H9 (cell line): ENCODE results near the gene CCR2. TPM values are rescaled to one million over a fixed set of nuclear protein-coding genes. Genes with fewer than 3 reads are reported as not detected.
"Not testable (repeated sequence)": the region's sequence is repeated elsewhere in the genome, so short reads cannot be mapped to it uniquely, and the experiment has no call there.

ENCODE experiments used
- DNase-seq: peaks from one replicate; pipeline ENCODE4 v3.0.0-alpha.2; 2017
- H2AFZ ChIP-seq: one replicate; pipeline ENCODE4 v1.6.1; 2013; ENCODE audit warnings: mild to moderate bottlenecking, low read length, control low read depth, moderate library complexity
- H2AK5ac ChIP-seq: 2 replicates; pipeline ENCODE4 v1.6.1; 2013; ENCODE audit warnings: low read length, control low read depth, mixed read lengths; ENCODE audit not compliant: insufficient read length
- H2BK120ac ChIP-seq: one replicate; pipeline ENCODE4 v1.6.1; 2013; ENCODE audit warnings: low read depth, mild to moderate bottlenecking, low read length, control low read depth, inconsistent platforms; ENCODE audit not compliant: poor library complexity, severe bottlenecking
- H2BK12ac ChIP-seq: 2 replicates; pipeline ENCODE4 v1.6.1; 2013; ENCODE audit warnings: low read length, control low read depth, mixed read lengths, low read depth; ENCODE audit not compliant: insufficient read length
- H2BK15ac ChIP-seq: 2 replicates; pipeline ENCODE4 v1.6.1; 2013; ENCODE audit warnings: low read depth, low read length, control low read depth
- H2BK20ac ChIP-seq: one replicate; pipeline ENCODE4 v1.6.1; 2013; ENCODE audit warnings: low read depth, mild to moderate bottlenecking, low read length, control low read depth, inconsistent platforms; ENCODE audit not compliant: poor library complexity, severe bottlenecking
- H2BK5ac ChIP-seq: 2 replicates; pipeline ENCODE4 v1.6.1; 2013; ENCODE audit warnings: low read length, control low read depth, mixed read lengths; ENCODE audit not compliant: insufficient read length
- H3K14ac ChIP-seq: 2 replicates; pipeline ENCODE4 v1.6.1; 2013; ENCODE audit warnings: low read length, control low read depth; ENCODE audit not compliant: insufficient read depth
- H3K18ac ChIP-seq: 2 replicates; pipeline ENCODE4 v1.6.1; 2013; ENCODE audit warnings: low read depth, mild to moderate bottlenecking, mixed read lengths, low read length, control low read depth; ENCODE audit not compliant: insufficient read length
- H3K23ac ChIP-seq: 2 replicates; pipeline ENCODE4 v1.6.1; 2013; ENCODE audit warnings: low read length, control low read depth, mixed read lengths, low read depth; ENCODE audit not compliant: insufficient read length
- H3K23me2 ChIP-seq: 2 replicates; pipeline ENCODE4 v1.6.1; 2013; ENCODE audit warnings: low read depth, mild to moderate bottlenecking, mixed read lengths, low read length, control low read depth; ENCODE audit not compliant: insufficient read length, poor library complexity, severe bottlenecking
- H3K27ac ChIP-seq: 2 replicates; pipeline ENCODE4 v1.5.1; 2013; ENCODE audit warnings: low read length, control low read depth, mixed read lengths, low read depth; ENCODE audit not compliant: insufficient read length
- H3K27me3 ChIP-seq: 2 replicates; pipeline ENCODE4 v1.6.1; 2013; ENCODE audit warnings: low read length, control low read depth, inconsistent platforms; ENCODE audit not compliant: insufficient read depth
- H3K4ac ChIP-seq: 2 replicates; pipeline ENCODE4 v1.6.1; 2013; ENCODE audit warnings: low read depth, mild to moderate bottlenecking, control low read depth, inconsistent platforms, low read length, moderate library complexity
- H3K4me1 ChIP-seq: 2 replicates; pipeline ENCODE4 v1.6.1; 2013; ENCODE audit warnings: low read length, control low read depth, inconsistent platforms; ENCODE audit not compliant: insufficient read depth
- H3K4me2 ChIP-seq: 2 replicates; pipeline ENCODE4 v1.6.1; 2013; ENCODE audit warnings: low read length, control low read depth, mixed read lengths; ENCODE audit not compliant: insufficient read length, insufficient read depth
- H3K56ac ChIP-seq: 2 replicates; pipeline ENCODE4 v1.6.1; 2013; ENCODE audit warnings: low read depth, mild to moderate bottlenecking, mixed read lengths, low read length, control low read depth; ENCODE audit not compliant: insufficient read length
- H3K79me1 ChIP-seq: 2 replicates; pipeline ENCODE4 v1.6.1; 2013; ENCODE audit warnings: low read depth, mild to moderate bottlenecking, moderate library complexity, low read length, control low read depth, inconsistent platforms; ENCODE audit not compliant: insufficient read depth, poor library complexity, severe bottlenecking
- H3K79me2 ChIP-seq: 2 replicates; pipeline ENCODE4 v1.6.1; 2013; ENCODE audit warnings: low read length, control low read depth, inconsistent platforms; ENCODE audit not compliant: insufficient read depth
- H3K9ac ChIP-seq: 2 replicates; pipeline ENCODE4 v1.6.1; 2013; ENCODE audit warnings: low read length, control low read depth, mixed read lengths; ENCODE audit not compliant: insufficient read length; ENCODE audit errors: extremely low read depth
- H3K9me3 ChIP-seq: one replicate; pipeline ENCODE4 v1.6.1; 2013; ENCODE audit warnings: low read depth, low read length, inconsistent platforms; ENCODE audit not compliant: control insufficient read depth
- H3T11ph ChIP-seq: one replicate; pipeline ENCODE4 v1.6.1; 2013; ENCODE audit warnings: mild to moderate bottlenecking, low read length, control low read depth, inconsistent platforms
- H4K20me1 ChIP-seq: one replicate; pipeline ENCODE4 v1.6.1; 2013; ENCODE audit not compliant: control insufficient read depth, insufficient read length, insufficient read depth
- H4K5ac ChIP-seq: 2 replicates; pipeline ENCODE4 v1.6.1; 2013; ENCODE audit warnings: low read depth, mild to moderate bottlenecking, mixed read lengths, low read length, control low read depth; ENCODE audit not compliant: insufficient read length
- H4K8ac ChIP-seq: replicated peaks from 2 replicates; pipeline ENCODE4 v1.6.1; 2013; ENCODE audit warnings: low read length, control low read depth, mixed read lengths, low read depth; ENCODE audit not compliant: insufficient read length
- H4K91ac ChIP-seq: 2 replicates; pipeline ENCODE4 v1.6.1; 2013; ENCODE audit warnings: low read depth, mild to moderate bottlenecking, moderate library complexity, mixed read lengths, low read length, control low read depth; ENCODE audit not compliant: insufficient read length
- H3K27ac Mint-ChIP-seq, 3 experiments: 2 replicates in 2 of 3; 3 replicates in 1 of 3; pipeline ENCODE4 v1.8.0; 2020 to 2021; ENCODE audit warnings: mixed read lengths in 3 of 3, mild to moderate bottlenecking in 1 of 3, moderate library complexity in 1 of 3
- H3K27me3 Mint-ChIP-seq: 2 replicates; pipeline ENCODE4 v1.8.0; 2021; ENCODE audit warnings: low read depth, mild to moderate bottlenecking, moderate library complexity, mixed read lengths
- H3K36me3 Mint-ChIP-seq, 3 experiments: 2 replicates in 2 of 3; 3 replicates in 1 of 3; pipeline ENCODE4 v1.8.0; 2020 to 2021; ENCODE audit warnings: low read depth in 3 of 3, mixed read lengths in 3 of 3; ENCODE audit not compliant: insufficient read depth in 1 of 3
- H3K4me1 Mint-ChIP-seq, 2 experiments: 2 replicates each; pipeline ENCODE4 v1.8.0; 2020; ENCODE audit warnings: mixed read lengths in 2 of 2
- H3K4me3 Mint-ChIP-seq, 2 experiments: 2 replicates in 1 of 2; 3 replicates in 1 of 2; pipeline ENCODE4 v1.8.0; 2020 to 2021; ENCODE audit warnings: mild to moderate bottlenecking in 2 of 2, mixed read lengths in 2 of 2, moderate library complexity in 1 of 2
- H3K9me3 Mint-ChIP-seq, 2 experiments: 2 replicates in 1 of 2; 3 replicates in 1 of 2; pipeline ENCODE4 v1.8.0; 2020; ENCODE audit warnings: mild to moderate bottlenecking in 2 of 2, mixed read lengths in 2 of 2, moderate library complexity in 1 of 2
- WGBS: extraction: QIAGEN DNeasy Blood & Tissue Kit; methylation state at CpG from one replicate; pipeline ENCODE4 v1.1.7; 2013; ENCODE audit warnings: missing lambda C conversion rate, low lambda C conversion rate, mixed read lengths; ENCODE audit not compliant: insufficient read length; ENCODE audit errors: extremely low coverage; 5-methylcytosine and 5-hydroxymethylcytosine counted together
- total RNA-seq: library from RNA; stranded (reverse); gene quantifications from 2 replicates; pipeline ENCODE4 v1.2.1, GENCODE V29; 2021
- TF ChIP-seq, protein P1 (sequence below): fragments of 200-600 bp; sonication (generic); conservative IDR thresholded peaks from 3 replicates; pipeline ENCODE4 v1.8.0; 2021; ENCODE audit warnings: antibody characterized with exemption, mild to moderate bottlenecking

CCR2 gene
- total RNA-seq, 1 experiment from 2014 or later, result not detected

DNA sequence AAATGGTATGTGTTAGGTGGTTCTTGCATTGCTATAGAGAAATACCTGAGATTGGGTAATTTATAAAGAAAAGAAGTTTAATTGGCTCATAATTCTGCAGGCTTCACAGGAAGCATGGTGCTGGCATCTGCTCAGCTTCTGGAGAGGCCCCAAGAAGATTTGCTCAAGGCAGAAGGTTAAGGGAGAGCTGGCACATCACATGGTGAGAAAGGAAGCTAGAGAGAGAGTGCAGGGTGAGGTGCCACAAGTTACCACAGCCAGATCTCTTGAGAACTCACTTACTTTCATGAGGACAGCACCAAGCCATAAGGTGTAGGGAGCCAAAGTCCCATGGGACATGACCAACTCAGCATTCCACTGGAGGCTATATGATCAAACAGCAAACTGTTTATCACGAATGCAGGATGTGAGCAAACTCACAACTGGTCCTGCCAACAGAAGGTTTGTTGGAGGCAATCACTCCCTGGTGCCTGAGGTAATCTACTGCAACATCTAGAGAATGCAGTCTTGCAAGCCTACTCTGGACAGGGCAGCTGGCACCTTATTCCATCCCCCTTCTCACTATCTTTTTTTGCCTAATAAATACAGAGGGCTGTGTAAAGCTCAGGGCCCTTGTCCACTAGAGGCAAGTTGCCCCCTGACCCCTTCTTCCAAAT is 28.1 kb upstream of the CCR2 start:
- H3K23me2 ChIP-seq, result no peaks in the 10 kb centered on the region
- H4K8ac ChIP-seq, result no peak overlapping the region
- H4K5ac ChIP-seq, result no peak overlapping the region
- H3K4me1 ChIP-seq, result no peaks in the 10 kb centered on the region
- no peak overlapping the region for H3K18ac ChIP-seq
- H2BK120ac ChIP-seq, result no peak overlapping the region
- no peak overlapping the region for H3K9ac ChIP-seq
- H3K27me3 Mint-ChIP-seq, result peaks cover 8% of the 10 kb centered on the region
- no peak overlapping the region for H2BK5ac ChIP-seq
- WGBS, result no CpG with 5 or more reads among the region's 1 CpG
- H3K79me2 ChIP-seq, result no peaks in the 10 kb centered on the region
- no peak overlapping the region for H3K23ac ChIP-seq
- no peaks in the 10 kb centered on the region for H3K4me1 Mint-ChIP-seq
- no peak overlapping the region for H3K14ac ChIP-seq
- no peak overlapping the region for H3K27ac Mint-ChIP-seq
- H3K27me3 ChIP-seq, result no peaks in the 10 kb centered on the region; the same call in 1 of the 2 replicates
- H2BK15ac ChIP-seq, result no peak overlapping the region
- no peak for DNase-seq
- H3K56ac ChIP-seq, result no peak overlapping the region
- no peak overlapping the region for H3T11ph ChIP-seq
- H3K79me1 ChIP-seq, result no peaks in the 10 kb centered on the region
- no peak overlapping the region for H3K4me2 ChIP-seq
- H3K36me3 Mint-ChIP-seq, result no peaks in the 10 kb centered on the region
- no peak overlapping the region for H4K91ac ChIP-seq
- no peak overlapping the region for H3K4ac ChIP-seq
- H2BK20ac ChIP-seq, result no peak overlapping the region
- peaks cover 0 to 3% of the 10 kb centered on the region in 2 experiments; a peak in 3 of 5 replicates for H3K9me3 Mint-ChIP-seq
- TF ChIP-seq, protein P1, sequence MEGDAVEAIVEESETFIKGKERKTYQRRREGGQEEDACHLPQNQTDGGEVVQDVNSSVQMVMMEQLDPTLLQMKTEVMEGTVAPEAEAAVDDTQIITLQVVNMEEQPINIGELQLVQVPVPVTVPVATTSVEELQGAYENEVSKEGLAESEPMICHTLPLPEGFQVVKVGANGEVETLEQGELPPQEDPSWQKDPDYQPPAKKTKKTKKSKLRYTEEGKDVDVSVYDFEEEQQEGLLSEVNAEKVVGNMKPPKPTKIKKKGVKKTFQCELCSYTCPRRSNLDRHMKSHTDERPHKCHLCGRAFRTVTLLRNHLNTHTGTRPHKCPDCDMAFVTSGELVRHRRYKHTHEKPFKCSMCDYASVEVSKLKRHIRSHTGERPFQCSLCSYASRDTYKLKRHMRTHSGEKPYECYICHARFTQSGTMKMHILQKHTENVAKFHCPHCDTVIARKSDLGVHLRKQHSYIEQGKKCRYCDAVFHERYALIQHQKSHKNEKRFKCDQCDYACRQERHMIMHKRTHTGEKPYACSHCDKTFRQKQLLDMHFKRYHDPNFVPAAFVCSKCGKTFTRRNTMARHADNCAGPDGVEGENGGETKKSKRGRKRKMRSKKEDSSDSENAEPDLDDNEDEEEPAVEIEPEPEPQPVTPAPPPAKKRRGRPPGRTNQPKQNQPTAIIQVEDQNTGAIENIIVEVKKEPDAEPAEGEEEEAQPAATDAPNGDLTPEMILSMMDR, result no peak
- H3K4me3 Mint-ChIP-seq, result no peak overlapping the region
- H3K27ac ChIP-seq, result no peak overlapping the region
- no peak overlapping the region for H2AFZ ChIP-seq
- H2AK5ac ChIP-seq, result no peak overlapping the region
- H3K9me3 ChIP-seq, result no peaks in the 10 kb centered on the region
- no peaks in the 10 kb centered on the region for H4K20me1 ChIP-seq
- no peak overlapping the region for H2BK12ac ChIP-seq

DNA sequence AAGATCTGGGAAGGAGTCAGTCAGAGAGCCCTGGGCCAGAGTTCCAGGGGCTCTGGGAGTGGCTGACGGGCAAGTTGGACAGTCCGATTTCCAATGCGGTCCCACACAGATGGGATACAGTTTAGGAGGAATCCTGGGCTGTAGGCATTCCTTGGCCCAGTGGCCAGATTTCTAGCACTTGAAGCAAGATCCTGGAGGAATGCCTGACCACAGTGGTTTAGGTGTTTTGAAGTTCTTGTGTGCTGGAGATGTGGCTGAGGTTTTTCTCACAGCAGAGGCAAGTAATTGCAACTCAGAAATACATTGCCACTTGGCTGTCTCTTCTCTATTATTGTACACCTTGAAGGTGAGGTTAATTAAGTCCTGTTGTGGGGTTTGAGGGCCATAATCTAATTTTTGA is 23.2 kb upstream of the CCR2 start:
- WGBS, result no CpG with 5 or more reads among the region's 3 CpGs
- not testable (repeated sequence) for H3T11ph ChIP-seq

More for the DNA sequence above, 23.2 kb upstream of the CCR2 start:
- not testable (repeated sequence) for H4K91ac ChIP-seq, H3K9ac ChIP-seq, H3K56ac ChIP-seq, H3K4me3 Mint-ChIP-seq, DNase-seq, H2BK5ac ChIP-seq, H3K27me3 Mint-ChIP-seq, H3K18ac ChIP-seq, H2BK120ac ChIP-seq, H3K4me2 ChIP-seq, H3K36me3 Mint-ChIP-seq, H2BK15ac ChIP-seq, H3K14ac ChIP-seq, H4K5ac ChIP-seq, H4K20me1 ChIP-seq, H3K23me2 ChIP-seq, H3K4ac ChIP-seq, H3K23ac ChIP-seq, H2AK5ac ChIP-seq, H3K27ac ChIP-seq, H2BK20ac ChIP-seq, H2BK12ac ChIP-seq, H3K79me1 ChIP-seq, H3K4me1 Mint-ChIP-seq, H2AFZ ChIP-seq, H3K27ac Mint-ChIP-seq, H3K27me3 ChIP-seq, H3K4me1 ChIP-seq, H4K8ac ChIP-seq, H3K79me2 ChIP-seq, H3K9me3 ChIP-seq
- peaks cover 0 to 17% of the 10 kb centered on the region in 2 experiments; a peak in 4 of 5 replicates for H3K9me3 Mint-ChIP-seq
